HG03558 (cell line): Measurements from ENCODE around the gene AFAP1L2.

Experiments used
- ATAC-seq: cut with Tn5 transposase; IDR thresholded peaks from one replicate; pipeline ENCODE4 v1.9.1; 2021; ENCODE audit warnings: moderate number of reproducible peaks; ENCODE audit not compliant: unreplicated experiment; ENCODE audit errors: extremely low read depth

The AFAP1L2 gene

GRCh38 chr10:114392112-114392835 lies 12.0 kb downstream of the AFAP1L2 start:
- no peak for ATAC-seq

DNA sequence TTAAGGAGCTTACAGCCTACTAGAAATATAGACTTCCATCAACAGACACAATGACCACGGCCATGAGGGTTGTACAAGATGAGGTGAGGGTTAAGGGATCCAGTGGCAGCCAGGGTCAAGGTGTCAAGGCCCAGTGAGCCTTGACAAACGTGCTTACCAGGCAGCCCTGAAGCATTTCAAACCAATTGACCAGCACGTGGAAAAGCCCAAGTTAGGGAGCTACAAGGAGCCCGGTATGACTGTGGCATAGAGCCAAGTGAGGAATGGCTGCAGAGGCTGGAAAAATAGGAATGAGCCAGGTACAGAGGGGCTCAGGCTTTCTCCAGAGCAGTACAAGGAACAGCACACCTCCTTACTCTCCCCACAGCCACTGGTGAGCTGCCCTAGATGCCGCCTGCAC lies 12.7 kb downstream of the AFAP1L2 start:
- no peak for ATAC-seq

- ATAC-seq: no peak
These were observed 14.9 kb downstream of the AFAP1L2 start for GRCh38 chr10:114389426-114389825.

- no peak for ATAC-seq
These were observed 16.0 kb downstream of the AFAP1L2 start for GRCh38 chr10:114388275-114388674.

DNA sequence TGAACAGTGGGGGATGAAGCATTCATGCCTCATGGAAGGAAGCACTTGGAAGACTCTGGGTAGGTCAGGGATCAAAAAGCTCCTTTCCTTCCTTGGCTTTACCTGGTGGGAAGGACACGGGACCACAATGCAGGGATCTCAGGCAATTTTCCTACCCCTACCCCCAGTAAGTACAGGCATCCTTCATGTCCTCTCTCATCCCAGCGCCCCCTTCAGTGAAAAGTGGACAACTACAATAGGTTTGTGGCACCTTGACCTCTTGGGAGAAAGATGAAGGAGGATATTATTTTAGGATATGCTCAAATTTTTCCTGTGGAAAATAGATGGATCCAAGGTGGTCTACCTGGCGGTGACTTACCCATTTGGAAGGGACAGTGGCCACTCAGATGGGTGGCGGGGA lies 16.5 kb downstream of the AFAP1L2 start:
- ATAC-seq: no peak

DNA sequence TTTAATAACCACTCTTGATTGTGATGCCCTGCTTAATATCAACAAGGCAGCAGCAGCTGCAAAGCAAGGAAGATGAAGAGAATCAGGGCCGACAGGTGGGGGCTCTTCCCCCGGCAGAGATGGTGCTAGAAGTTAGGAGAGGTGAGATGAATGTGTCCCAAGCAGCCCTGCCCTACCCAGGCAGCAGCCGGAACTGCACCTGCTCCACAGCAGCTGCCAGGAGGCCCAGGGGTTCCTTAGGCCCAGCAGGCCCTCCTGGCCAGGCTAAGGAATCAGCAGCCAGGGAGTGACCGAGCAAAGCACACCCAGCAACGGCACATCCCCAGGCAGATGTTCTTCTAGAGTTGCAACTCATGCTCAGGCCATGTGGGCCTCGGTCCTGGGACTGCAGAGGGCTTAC lies 17.9 kb downstream of the AFAP1L2 start:
- ATAC-seq: no peak

DNA sequence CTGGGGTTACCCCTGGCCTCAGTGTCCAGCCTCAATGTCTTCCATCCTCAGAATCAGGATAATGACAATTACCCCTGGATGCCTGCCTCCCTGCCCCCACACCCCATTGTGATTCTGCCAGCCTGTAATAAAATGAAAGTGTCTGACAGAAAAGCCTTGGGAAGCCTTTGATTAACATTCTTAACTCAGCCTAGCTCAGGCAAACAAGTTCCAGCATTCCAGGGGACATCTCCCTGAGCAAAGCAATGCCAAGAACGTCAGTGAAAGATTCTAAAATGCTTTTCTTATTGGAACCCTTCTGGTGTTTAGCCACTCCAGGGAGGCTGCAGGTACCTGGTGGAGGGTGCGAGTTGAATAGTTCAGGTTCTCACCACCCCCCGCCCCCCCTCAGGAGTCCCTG lies 18.7 kb downstream of the AFAP1L2 start:
- no peak for ATAC-seq

- no peak for ATAC-seq
These were observed 19.7 kb downstream of the AFAP1L2 start for GRCh38 chr10:114384601-114385000.

- no peak for ATAC-seq
These were observed 20.1 kb downstream of the AFAP1L2 start for GRCh38 chr10:114384181-114384580.

DNA sequence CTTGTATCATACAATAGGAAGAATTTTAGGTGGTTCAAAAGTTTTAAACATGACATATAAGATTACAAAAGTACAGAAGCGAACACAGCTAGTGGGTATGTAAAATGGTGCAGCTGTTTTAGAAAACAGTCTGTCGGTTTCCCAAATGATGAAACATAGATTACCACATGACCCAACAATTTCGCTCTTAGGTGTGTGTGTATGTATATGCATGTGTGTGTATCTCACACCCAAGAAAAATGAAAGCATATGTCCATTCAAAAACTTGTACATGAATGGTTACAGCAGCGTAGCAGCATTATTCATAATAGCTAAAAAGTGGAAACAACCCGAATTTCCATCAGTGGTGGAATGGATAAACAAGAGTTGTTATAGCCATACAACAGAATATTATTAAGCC lies 23.5 kb downstream of the AFAP1L2 start:
- ATAC-seq: no peak

DNA sequence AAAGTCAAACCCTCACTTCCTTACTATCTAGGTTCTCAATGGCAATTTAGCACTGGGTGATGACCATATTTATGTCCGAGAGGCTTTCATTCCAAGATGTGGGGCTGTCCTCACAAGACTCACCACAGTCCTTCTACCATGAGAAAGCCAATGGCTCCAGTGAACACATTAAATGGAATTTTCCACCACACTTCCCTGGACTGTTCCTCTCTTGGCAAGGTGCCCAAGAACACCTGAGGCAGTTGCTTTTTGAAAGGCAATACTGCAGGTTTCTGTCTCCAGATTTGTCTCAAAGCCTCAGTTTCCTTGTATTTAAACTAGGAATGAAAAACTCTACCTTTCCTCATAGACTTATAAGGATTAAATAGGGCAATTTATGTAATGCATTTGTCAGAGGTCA lies 24.2 kb downstream of the AFAP1L2 start:
- no peak for ATAC-seq

GRCh38 chr10:114379631-114380041 lies 24.7 kb downstream of the AFAP1L2 start:
- no peak for ATAC-seq

DNA sequence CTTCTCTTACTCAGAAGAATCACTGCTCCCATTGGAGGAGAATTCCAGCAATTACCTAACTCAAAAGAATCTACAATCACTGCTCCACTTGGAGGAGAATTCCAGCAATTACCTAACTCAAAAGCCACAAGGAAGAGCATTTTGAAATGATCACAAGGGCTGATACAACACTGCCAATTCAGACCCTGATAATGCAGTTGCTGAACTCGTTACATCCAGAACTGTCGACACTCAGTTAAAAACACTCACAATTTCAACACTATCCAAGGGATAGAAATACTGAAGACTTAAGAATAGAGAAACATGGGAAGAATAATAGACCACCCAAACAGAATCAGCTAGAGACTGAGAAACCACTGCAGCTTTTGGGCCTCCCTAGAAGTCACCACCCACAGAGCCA lies 27.8 kb downstream of the AFAP1L2 start:
- no peak for ATAC-seq

DNA sequence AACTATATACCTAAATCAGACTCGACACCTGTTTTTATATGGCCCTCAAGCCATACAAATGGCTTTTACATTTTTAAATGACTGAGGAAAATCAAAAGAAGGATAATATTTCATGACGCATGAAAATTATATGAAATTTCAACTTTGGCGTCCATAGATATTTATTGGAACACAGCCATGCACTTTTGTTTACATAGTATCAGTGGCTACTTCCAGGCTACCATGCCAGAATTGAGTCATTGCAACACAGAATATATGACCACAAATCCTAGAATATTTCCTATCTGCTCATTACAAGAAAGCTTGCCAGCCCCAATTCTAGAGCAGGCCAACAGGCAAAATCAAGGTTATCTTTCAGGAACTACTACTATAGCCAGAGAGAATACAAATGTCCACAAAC lies 29.3 kb downstream of the AFAP1L2 start:
- ATAC-seq: no peak

- no peak for ATAC-seq
These were observed 30.1 kb downstream of the AFAP1L2 start for GRCh38 chr10:114374053-114374791.

GRCh38 chr10:114373631-114374030 lies 30.7 kb downstream of the AFAP1L2 start:
- ATAC-seq: no peak

- ATAC-seq: no peak
These were observed 31.3 kb downstream of the AFAP1L2 start for GRCh38 chr10:114372995-114373394.

- ATAC-seq: no peak
These were observed 32.1 kb downstream of the AFAP1L2 start for GRCh38 chr10:114372179-114372578.

DNA sequence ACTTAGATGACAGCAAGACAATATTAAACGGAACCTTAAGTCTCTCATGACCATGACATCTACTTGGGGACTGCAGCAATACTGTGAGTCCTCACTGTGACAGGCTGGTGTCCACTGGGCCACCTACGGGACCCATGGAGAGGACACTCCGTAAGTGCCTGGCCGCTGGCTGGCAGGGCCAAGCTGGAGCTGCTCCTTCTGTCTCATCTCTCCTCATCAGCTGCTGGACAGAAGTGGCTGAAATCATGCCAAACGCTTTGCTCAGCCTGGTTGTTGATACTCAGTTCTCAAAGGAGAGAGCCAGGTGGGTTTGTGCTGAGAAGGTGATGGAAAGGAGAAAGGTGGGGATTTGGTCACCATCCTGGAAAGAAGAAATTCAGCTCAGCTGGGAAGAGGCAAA lies 33.3 kb downstream of the AFAP1L2 start:
- no peak for ATAC-seq

GRCh38 chr10:114370199-114370598 lies 34.1 kb downstream of the AFAP1L2 start:
- no peak for ATAC-seq

- no peak for ATAC-seq
These were observed 36.3 kb downstream of the AFAP1L2 start for GRCh38 chr10:114368057-114368391.
